WTC11 (cell line): ENCODE measurements around the gene SIGLEC7. TPM values are rescaled to one million over a fixed set of nuclear protein-coding genes. Genes with fewer than 3 reads are reported as not detected.

ENCODE experiments used
- ATAC-seq: fragments of 200-7000 bp; cut with Tn5 transposase; 2 replicates; pipeline ENCODE4 v1.10.0; 2021; ENCODE audit warnings: mild to moderate bottlenecking, moderate library complexity
- CTCF ChIA-PET: fragments of 300-600 bp; sonication (Branson Sonifier 250); formaldehyde crosslinking; loops from one replicate; lab custom pipeline; 2021; ENCODE audit warnings: antibody characterized with exemption; lab: Charles Lee
- POLR2A ChIA-PET: fragments of 350-600 bp; sonication (Branson Sonifier 250); formaldehyde crosslinking; loops from one replicate; lab custom pipeline; 2021; ENCODE audit warnings: antibody characterized with exemption; lab: Charles Lee
- DNase-seq: peaks from one replicate; pipeline ENCODE4 v3.0.0; 2021; ENCODE audit warnings: low spot score
- H3K27ac Mint-ChIP-seq: 2 replicates; pipeline ENCODE4 v1.8.0; 2021; ENCODE audit warnings: mixed read lengths
- H3K27me3 Mint-ChIP-seq: 2 replicates; pipeline ENCODE4 v1.8.0; 2021; ENCODE audit warnings: low read depth, mild to moderate bottlenecking, moderate library complexity, mixed read lengths
- H3K36me3 Mint-ChIP-seq: 2 replicates; pipeline ENCODE4 v1.8.0; 2021; ENCODE audit warnings: mixed read lengths
- H3K4me1 Mint-ChIP-seq: 2 replicates; pipeline ENCODE4 v1.8.0; 2022; ENCODE audit warnings: mixed read lengths
- H3K4me3 Mint-ChIP-seq: 2 replicates; pipeline ENCODE4 v1.8.0; 2021; ENCODE audit warnings: mild to moderate bottlenecking, moderate library complexity, mixed read lengths
- H3K9me3 Mint-ChIP-seq: 2 replicates; pipeline ENCODE4 v1.8.0; 2021; ENCODE audit warnings: mixed read lengths
- CBFB ChIP-seq: sonication (generic); formaldehyde crosslinking; IDR thresholded peaks from 2 replicates; pipeline ENCODE4 v1.8.1; 2022; ENCODE audit warnings: mild to moderate bottlenecking, low read depth, missing genetic modification reagents
- FOXJ3 ChIP-seq: sonication (generic); formaldehyde crosslinking; IDR thresholded peaks from 2 replicates; pipeline ENCODE4 v1.9.0; 2021; ENCODE audit warnings: missing genetic modification reagents, mild to moderate bottlenecking, borderline replicate concordance
- FOXK1 ChIP-seq: sonication (generic); formaldehyde crosslinking; IDR thresholded peaks from 2 replicates; pipeline ENCODE4 v1.8.0; 2022; ENCODE audit warnings: mild to moderate bottlenecking, moderate library complexity, missing genetic modification reagents
- GTF2I ChIP-seq: fragments of 250-450 bp; sonication (Bioruptor Pico); conservative IDR thresholded peaks from 2 replicates; pipeline ENCODE4 v1.4.0; 2021; ENCODE audit warnings: mild to moderate bottlenecking
- HMGXB4 ChIP-seq: sonication (generic); formaldehyde crosslinking; IDR thresholded peaks from 2 replicates; pipeline ENCODE4 v1.8.1; 2023; ENCODE audit warnings: mild to moderate bottlenecking, moderate library complexity, missing genetic modification reagents
- IRF1 ChIP-seq: sonication (generic); formaldehyde crosslinking; IDR thresholded peaks from 2 replicates; pipeline ENCODE4 v1.8.0; 2023; ENCODE audit warnings: missing genetic modification reagents
- IRF2 ChIP-seq: sonication (generic); formaldehyde crosslinking; IDR thresholded peaks from 2 replicates; pipeline ENCODE4 v1.8.0; 2022; ENCODE audit warnings: low read depth, missing genetic modification reagents, borderline replicate concordance
- NFATC4 ChIP-seq: fragments of 250-450 bp; sonication (Bioruptor Pico); IDR thresholded peaks from 2 replicates; pipeline ENCODE4 v1.9.0; 2021; ENCODE audit warnings: mild to moderate bottlenecking
- NR1H2 ChIP-seq: sonication (generic); formaldehyde crosslinking; IDR thresholded peaks from 2 replicates; pipeline ENCODE4 v1.9.0; 2021; ENCODE audit warnings: mild to moderate bottlenecking, moderate library complexity, missing genetic modification reagents
- NR3C1 ChIP-seq: sonication (generic); formaldehyde crosslinking; conservative IDR thresholded peaks from 2 replicates; pipeline ENCODE4 v1.8.1; 2023; ENCODE audit warnings: low read depth, mild to moderate bottlenecking, missing genetic modification reagents
- OVOL2 ChIP-seq: fragments of 250-450 bp; sonication (Bioruptor Pico); IDR thresholded peaks from 2 replicates; pipeline ENCODE4 v1.9.0; 2021; ENCODE audit warnings: mild to moderate bottlenecking, borderline replicate concordance
- RELA ChIP-seq: sonication (generic); formaldehyde crosslinking; IDR thresholded peaks from 2 replicates; pipeline ENCODE4 v1.8.1; 2022; ENCODE audit warnings: missing genetic modification reagents, mild to moderate bottlenecking, borderline replicate concordance
- SMAD4 ChIP-seq: sonication (generic); formaldehyde crosslinking; IDR thresholded peaks from 2 replicates; pipeline ENCODE4 v1.8.0; 2022; ENCODE audit warnings: mild to moderate bottlenecking, missing genetic modification reagents
- TEAD1 ChIP-seq: sonication (generic); formaldehyde crosslinking; IDR thresholded peaks from 2 replicates; pipeline ENCODE4 v1.8.0; 2022; ENCODE audit warnings: mild to moderate bottlenecking, missing genetic modification reagents
- ZNF121 ChIP-seq: sonication (generic); formaldehyde crosslinking; IDR thresholded peaks from 2 replicates; pipeline ENCODE4 v1.8.0; 2023; ENCODE audit warnings: missing genetic modification reagents
- ZNF138 ChIP-seq: sonication (generic); formaldehyde crosslinking; conservative IDR thresholded peaks from 2 replicates; pipeline ENCODE4 v1.8.1; 2022; ENCODE audit warnings: mild to moderate bottlenecking, moderate library complexity, missing genetic modification reagents
- ZNF263 ChIP-seq: sonication (generic); formaldehyde crosslinking; IDR thresholded peaks from 2 replicates; pipeline ENCODE4 v1.8.1; 2022; ENCODE audit warnings: low read depth, mild to moderate bottlenecking, moderate library complexity, missing genetic modification reagents
- ZNF423 ChIP-seq: fragments of 250-450 bp; sonication (Bioruptor Pico); IDR thresholded peaks from 2 replicates; pipeline ENCODE4 v2.1.2; 2022; ENCODE audit warnings: mild to moderate bottlenecking, moderate library complexity
- ZNF512 ChIP-seq: sonication (generic); formaldehyde crosslinking; IDR thresholded peaks from 2 replicates; pipeline ENCODE4 v1.8.1; 2022; ENCODE audit warnings: missing genetic modification reagents, borderline replicate concordance
- total RNA-seq: library from RNA; stranded (reverse); gene quantifications from 3 replicates; pipeline ENCODE4 v1.2.3, GENCODE V29; 2021
- TF ChIP-seq, protein P1 (sequence below): sonication (generic); formaldehyde crosslinking; IDR thresholded peaks from 2 replicates; pipeline ENCODE4 v1.8.0; 2023; ENCODE audit warnings: missing genetic modification reagents, mild to moderate bottlenecking, borderline replicate concordance
- TF ChIP-seq, protein P2 (sequence below): sonication (generic); formaldehyde crosslinking; IDR thresholded peaks from 2 replicates; pipeline ENCODE4 v1.8.0; 2022; ENCODE audit warnings: mild to moderate bottlenecking, missing genetic modification reagents
- TF ChIP-seq, protein P3 (sequence below): sonication (generic); formaldehyde crosslinking; IDR thresholded peaks from 2 replicates; pipeline ENCODE4 v1.8.1; 2022; ENCODE audit warnings: low read depth, mild to moderate bottlenecking, moderate library complexity, missing genetic modification reagents, borderline replicate concordance

SIGLEC7 gene
- total RNA-seq, 1 experiment from 2014 or later = not detected

GRCh38 chr19:51120160-51120559 lies 21.9 kb upstream of the SIGLEC7 start:
- Mint-ChIP-seq H3K36me3 (no peaks in the 10 kb centered on the region), H3K4me1 (no peaks in the 10 kb centered on the region; the same call in 1 of the 2 replicates), H3K4me3 (no peak overlapping the region), H3K9me3 (no peaks in the 10 kb centered on the region), H3K27me3 (peaks cover 14% of the 10 kb centered on the region)
- DNase-seq (no peak), ATAC-seq (no peak)
- POLR2A ChIA-PET = no interaction called here
- no peak for TF ChIP-seq NR1H2 (CRISPR knock-in tag)
- no peak for TF ChIP-seq ZNF121 (CRISPR knock-in tag)
- no peak for TF ChIP-seq FOXK1 (CRISPR knock-in tag)
- TF ChIP-seq TEAD1 (CRISPR knock-in tag) = no peak
- no peak for TF ChIP-seq GTF2I (CRISPR knock-in tag)
- TF ChIP-seq, all 79 proteins: peak for 0
- CTCF ChIA-PET = interaction anchor here (1.4 to 2.0 kb wide), 2 partner anchors 9 to 38 kb away, joined by 3 to 5 read pairs; no protein-coding TSS in a partner anchor
- no peak overlapping the region for H3K27ac Mint-ChIP-seq

DNA sequence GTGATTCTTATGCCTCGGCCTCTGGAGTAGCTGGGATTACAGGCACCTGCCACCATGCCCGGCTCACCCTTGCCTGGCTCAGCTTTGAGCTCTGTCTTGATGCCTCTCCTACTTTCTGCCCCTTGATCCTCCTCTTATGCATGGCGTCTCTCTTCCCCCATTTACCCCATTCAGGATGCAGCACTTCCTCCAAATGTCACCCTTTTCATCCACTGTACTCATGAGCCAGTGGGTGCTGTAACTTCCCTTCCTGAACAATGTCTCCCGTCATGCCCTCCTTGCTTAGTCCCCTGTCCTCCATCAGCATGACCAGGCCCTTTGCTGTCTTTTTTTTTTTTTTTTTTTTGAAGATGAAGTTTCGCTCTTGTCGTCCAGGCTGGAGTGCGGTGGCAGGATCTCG lies 20.8 kb upstream of the SIGLEC7 start:
- Mint-ChIP-seq H3K4me1 (no peaks in the 10 kb centered on the region; the same call in 1 of the 2 replicates), H3K27ac (no peak overlapping the region), H3K36me3 (no peaks in the 10 kb centered on the region), H3K27me3 (peaks cover 5% of the 10 kb centered on the region), H3K4me3 (no peak overlapping the region), H3K9me3 (no peaks in the 10 kb centered on the region)
- ChIA-PET CTCF (interaction anchor here (2.0 kb wide), 1 partner anchor 10 kb away, joined by 5 read pairs; no protein-coding TSS in a partner anchor), POLR2A (interaction anchor here (0.7 kb wide), 1 partner anchor 59 kb away, joined by 7 read pairs; no protein-coding TSS in a partner anchor)
- ATAC-seq = no peak
- no peak for DNase-seq
- TF ChIP-seq, protein P1, sequence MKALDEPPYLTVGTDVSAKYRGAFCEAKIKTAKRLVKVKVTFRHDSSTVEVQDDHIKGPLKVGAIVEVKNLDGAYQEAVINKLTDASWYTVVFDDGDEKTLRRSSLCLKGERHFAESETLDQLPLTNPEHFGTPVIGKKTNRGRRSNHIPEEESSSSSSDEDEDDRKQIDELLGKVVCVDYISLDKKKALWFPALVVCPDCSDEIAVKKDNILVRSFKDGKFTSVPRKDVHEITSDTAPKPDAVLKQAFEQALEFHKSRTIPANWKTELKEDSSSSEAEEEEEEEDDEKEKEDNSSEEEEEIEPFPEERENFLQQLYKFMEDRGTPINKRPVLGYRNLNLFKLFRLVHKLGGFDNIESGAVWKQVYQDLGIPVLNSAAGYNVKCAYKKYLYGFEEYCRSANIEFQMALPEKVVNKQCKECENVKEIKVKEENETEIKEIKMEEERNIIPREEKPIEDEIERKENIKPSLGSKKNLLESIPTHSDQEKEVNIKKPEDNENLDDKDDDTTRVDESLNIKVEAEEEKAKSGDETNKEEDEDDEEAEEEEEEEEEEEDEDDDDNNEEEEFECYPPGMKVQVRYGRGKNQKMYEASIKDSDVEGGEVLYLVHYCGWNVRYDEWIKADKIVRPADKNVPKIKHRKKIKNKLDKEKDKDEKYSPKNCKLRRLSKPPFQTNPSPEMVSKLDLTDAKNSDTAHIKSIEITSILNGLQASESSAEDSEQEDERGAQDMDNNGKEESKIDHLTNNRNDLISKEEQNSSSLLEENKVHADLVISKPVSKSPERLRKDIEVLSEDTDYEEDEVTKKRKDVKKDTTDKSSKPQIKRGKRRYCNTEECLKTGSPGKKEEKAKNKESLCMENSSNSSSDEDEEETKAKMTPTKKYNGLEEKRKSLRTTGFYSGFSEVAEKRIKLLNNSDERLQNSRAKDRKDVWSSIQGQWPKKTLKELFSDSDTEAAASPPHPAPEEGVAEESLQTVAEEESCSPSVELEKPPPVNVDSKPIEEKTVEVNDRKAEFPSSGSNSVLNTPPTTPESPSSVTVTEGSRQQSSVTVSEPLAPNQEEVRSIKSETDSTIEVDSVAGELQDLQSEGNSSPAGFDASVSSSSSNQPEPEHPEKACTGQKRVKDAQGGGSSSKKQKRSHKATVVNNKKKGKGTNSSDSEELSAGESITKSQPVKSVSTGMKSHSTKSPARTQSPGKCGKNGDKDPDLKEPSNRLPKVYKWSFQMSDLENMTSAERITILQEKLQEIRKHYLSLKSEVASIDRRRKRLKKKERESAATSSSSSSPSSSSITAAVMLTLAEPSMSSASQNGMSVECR (CRISPR knock-in tag) = no peak
- TF ChIP-seq ZNF512 (CRISPR knock-in tag) (no peak), CBFB (CRISPR knock-in tag) (no peak), ZNF138 (CRISPR knock-in tag) (no peak), NFATC4 (no peak), ZNF423 (CRISPR knock-in tag) (no peak), RELA (no peak), SMAD4 (CRISPR knock-in tag) (no peak), TEAD1 (CRISPR knock-in tag) (no peak), NR3C1 (no peak), HMGXB4 (CRISPR knock-in tag) (no peak), ZNF263 (CRISPR knock-in tag) (no peak), IRF2 (CRISPR knock-in tag) (no peak), FOXJ3 (CRISPR knock-in tag) (no peak), IRF1 (no peak), OVOL2 (CRISPR knock-in tag) (no peak)
- TF ChIP-seq, protein P2, sequence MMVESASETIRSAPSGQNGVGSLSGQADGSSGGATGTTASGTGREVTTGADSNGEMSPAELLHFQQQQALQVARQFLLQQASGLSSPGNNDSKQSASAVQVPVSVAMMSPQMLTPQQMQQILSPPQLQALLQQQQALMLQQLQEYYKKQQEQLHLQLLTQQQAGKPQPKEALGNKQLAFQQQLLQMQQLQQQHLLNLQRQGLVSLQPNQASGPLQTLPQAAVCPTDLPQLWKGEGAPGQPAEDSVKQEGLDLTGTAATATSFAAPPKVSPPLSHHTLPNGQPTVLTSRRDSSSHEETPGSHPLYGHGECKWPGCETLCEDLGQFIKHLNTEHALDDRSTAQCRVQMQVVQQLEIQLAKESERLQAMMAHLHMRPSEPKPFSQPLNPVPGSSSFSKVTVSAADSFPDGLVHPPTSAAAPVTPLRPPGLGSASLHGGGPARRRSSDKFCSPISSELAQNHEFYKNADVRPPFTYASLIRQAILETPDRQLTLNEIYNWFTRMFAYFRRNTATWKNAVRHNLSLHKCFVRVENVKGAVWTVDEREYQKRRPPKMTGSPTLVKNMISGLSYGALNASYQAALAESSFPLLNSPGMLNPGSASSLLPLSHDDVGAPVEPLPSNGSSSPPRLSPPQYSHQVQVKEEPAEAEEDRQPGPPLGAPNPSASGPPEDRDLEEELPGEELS (CRISPR knock-in tag) = no peak
- TF ChIP-seq, protein P3, sequence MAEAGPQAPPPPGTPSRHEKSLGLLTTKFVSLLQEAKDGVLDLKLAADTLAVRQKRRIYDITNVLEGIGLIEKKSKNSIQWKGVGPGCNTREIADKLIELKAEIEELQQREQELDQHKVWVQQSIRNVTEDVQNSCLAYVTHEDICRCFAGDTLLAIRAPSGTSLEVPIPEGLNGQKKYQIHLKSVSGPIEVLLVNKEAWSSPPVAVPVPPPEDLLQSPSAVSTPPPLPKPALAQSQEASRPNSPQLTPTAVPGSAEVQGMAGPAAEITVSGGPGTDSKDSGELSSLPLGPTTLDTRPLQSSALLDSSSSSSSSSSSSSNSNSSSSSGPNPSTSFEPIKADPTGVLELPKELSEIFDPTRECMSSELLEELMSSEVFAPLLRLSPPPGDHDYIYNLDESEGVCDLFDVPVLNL (CRISPR knock-in tag) = no peak
- TF ChIP-seq, all 79 proteins: peak for 0
